ENCODE measurements around the gene VSTM2B. TPM values are rescaled to one million over a fixed set of nuclear protein-coding genes. Genes with fewer than 3 reads are reported as not detected.

VSTM2B gene
- polyA plus RNA-seq, 1 experiment, result not detected

- H3K9me3 ChIP-seq (ENCODE audit: control insufficient read depth, insufficient read depth, low read length), result peaks cover 35% of the 10 kb centered on the region
- ChIA-PET POLR2A (no interaction called here), CTCF (no interaction called here)
- H3K27me3 ChIP-seq (ENCODE audit: control insufficient read depth, insufficient read depth, low read length), result no peaks in the 10 kb centered on the region
- no peak overlapping the region for H3K4me3 ChIP-seq (ENCODE audit: low read depth, low read length)
- TF ChIP-seq CTCF (IDR thresholded peaks at IDR 0.05; ENCODE audit: low read depth, low read length), result no peak
- H3K27ac ChIP-seq (ENCODE audit: low read depth, low read length), result no peak overlapping the region
- DNase-seq (ENCODE audit: low read depth, low spot score), result no peak
These were observed 29.8 kb upstream of the VSTM2B start for GRCh38 chr19:29495901-29496441.

DNA sequence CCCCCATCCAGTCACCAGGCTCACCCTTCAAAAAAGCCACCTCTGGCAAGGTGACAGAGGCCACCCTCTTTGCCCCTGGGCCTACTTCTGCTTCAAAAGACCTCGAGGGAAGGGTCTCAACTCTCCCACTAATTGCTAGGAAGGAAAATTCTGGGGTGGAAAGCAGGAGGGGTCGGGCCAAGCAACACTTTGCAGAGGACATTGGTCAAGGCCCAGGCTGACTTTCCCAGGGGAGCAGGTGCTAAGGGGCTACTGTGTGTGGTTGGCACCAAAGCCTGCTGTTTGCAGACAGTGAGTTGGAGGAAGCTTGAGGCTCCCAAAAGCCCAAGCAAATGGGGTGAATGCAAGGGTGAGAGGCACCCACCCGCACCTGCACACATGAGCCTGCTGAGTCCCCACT is 28.6 kb upstream of the VSTM2B start:
- CTCF ChIA-PET, result interaction anchor here (0.6 kb wide), 1 partner anchor 23 kb away, joined by 3 read pairs; no protein-coding TSS in a partner anchor

DNA sequence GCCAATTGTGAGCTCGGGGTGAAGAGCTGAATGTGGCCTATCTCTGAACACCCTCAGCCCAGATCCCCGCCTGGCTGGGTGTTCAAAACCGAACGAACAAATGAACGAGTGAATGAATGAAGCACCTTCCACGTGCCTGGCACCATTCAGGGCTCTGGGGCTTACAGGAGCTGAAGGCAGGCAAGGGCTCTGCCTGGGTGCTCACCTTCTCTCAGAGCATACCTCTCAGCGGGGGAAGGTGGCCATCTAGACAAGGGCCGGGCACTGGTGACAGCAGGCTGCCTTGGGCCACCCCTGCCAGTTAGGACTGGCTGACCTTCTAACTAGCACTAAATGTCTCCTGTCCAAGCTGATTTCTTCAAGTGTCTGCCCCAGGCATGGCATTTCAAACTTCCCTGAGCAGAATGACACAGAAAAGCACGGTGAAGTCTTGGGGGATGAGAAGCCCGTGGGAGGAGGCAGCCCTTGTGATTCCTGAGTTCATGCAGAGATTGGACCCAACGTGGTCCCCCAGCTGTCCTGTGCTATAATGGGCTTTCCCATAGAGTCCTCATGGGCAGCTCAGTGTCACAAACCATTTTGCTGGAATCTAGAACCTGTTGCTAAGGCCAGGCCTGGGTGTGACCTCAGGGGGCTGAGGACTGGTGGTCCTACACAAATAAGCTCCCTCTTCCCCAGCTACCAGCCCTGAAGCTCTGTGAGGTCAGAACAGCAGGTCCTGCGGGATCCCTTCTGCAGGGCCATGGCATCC is 27.9 kb upstream of the VSTM2B start:
- CTCF ChIA-PET, result no interaction called here
- H3K4me3 ChIP-seq (ENCODE audit: low read depth, low read length), result no peak overlapping the region
- no peaks in the 10 kb centered on the region for H3K27me3 ChIP-seq (ENCODE audit: control insufficient read depth, insufficient read depth, low read length)
- no peak for TF ChIP-seq CTCF (IDR thresholded peaks at IDR 0.05; ENCODE audit: low read depth, low read length)
- no peak for DNase-seq (ENCODE audit: low read depth, low spot score)
- POLR2A ChIA-PET, result interaction anchor here (1.0 kb wide), 1 partner anchor 33 kb away, joined by 3 read pairs; no protein-coding TSS in a partner anchor
- peaks cover 49% of the 10 kb centered on the region for H3K9me3 ChIP-seq (ENCODE audit: control insufficient read depth, insufficient read depth, low read length)
- H3K27ac ChIP-seq (ENCODE audit: low read depth, low read length), result no peak overlapping the region

More for the DNA sequence above, 28.6 kb upstream of the VSTM2B start:
- no peak for TF ChIP-seq CTCF (IDR thresholded peaks at IDR 0.05; ENCODE audit: low read depth, low read length)
- peaks cover 47% of the 10 kb centered on the region for H3K9me3 ChIP-seq (ENCODE audit: control insufficient read depth, insufficient read depth, low read length)
- H3K27ac ChIP-seq (ENCODE audit: low read depth, low read length), result no peak overlapping the region
- POLR2A ChIA-PET, result no interaction called here
- no peak for DNase-seq (ENCODE audit: low read depth, low spot score)
- H3K27me3 ChIP-seq (ENCODE audit: control insufficient read depth, insufficient read depth, low read length), result no peaks in the 10 kb centered on the region
- no peak overlapping the region for H3K4me3 ChIP-seq (ENCODE audit: low read depth, low read length)

DNA sequence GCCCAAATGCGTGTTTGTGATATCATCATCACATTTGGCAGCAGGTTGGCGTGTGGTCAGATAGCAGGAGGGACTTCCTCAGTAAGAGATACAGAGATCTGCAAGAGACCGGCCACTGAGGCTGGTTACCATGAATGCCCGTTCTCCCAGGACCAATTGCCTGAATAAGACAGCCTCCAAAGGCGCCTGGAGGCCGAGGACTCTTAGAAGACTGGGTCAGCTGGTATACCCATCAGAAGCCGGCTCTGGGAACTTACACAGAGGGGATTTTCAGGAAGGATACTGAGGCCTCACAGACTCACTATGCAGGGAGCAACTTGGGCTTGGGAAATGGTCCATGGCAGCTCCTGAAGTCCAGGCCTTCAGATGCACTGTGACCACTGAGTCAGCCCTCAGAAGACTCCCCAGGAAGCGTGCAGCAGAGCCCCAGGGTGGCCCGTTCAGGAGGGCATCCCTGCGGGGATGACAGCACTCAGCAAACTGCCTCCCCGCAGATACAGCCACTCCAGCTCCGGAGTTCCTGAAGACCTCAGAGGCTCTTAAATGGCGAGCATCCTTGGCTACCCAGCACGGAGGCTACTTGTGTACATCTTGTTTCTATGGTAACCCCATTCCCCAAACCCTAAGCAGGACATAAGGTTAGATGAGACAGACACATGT is 26.4 kb upstream of the VSTM2B start:
- CTCF ChIA-PET, result no interaction called here
- TF ChIP-seq CTCF (IDR thresholded peaks at IDR 0.05; ENCODE audit: low read depth, low read length), result no peak
- H3K27ac ChIP-seq (ENCODE audit: low read depth, low read length), result no peak overlapping the region
- no peak overlapping the region for H3K4me3 ChIP-seq (ENCODE audit: low read depth, low read length)
- POLR2A ChIA-PET, result no interaction called here
- DNase-seq (ENCODE audit: low read depth, low spot score), result no peak
- H3K9me3 ChIP-seq (ENCODE audit: control insufficient read depth, insufficient read depth, low read length), result peaks cover 56% of the 10 kb centered on the region
- no peaks in the 10 kb centered on the region for H3K27me3 ChIP-seq (ENCODE audit: control insufficient read depth, insufficient read depth, low read length)

Measured in AG04450 (cell line).